ENCODE data around the gene MAPK7.

The MAPK7 gene

DNA sequence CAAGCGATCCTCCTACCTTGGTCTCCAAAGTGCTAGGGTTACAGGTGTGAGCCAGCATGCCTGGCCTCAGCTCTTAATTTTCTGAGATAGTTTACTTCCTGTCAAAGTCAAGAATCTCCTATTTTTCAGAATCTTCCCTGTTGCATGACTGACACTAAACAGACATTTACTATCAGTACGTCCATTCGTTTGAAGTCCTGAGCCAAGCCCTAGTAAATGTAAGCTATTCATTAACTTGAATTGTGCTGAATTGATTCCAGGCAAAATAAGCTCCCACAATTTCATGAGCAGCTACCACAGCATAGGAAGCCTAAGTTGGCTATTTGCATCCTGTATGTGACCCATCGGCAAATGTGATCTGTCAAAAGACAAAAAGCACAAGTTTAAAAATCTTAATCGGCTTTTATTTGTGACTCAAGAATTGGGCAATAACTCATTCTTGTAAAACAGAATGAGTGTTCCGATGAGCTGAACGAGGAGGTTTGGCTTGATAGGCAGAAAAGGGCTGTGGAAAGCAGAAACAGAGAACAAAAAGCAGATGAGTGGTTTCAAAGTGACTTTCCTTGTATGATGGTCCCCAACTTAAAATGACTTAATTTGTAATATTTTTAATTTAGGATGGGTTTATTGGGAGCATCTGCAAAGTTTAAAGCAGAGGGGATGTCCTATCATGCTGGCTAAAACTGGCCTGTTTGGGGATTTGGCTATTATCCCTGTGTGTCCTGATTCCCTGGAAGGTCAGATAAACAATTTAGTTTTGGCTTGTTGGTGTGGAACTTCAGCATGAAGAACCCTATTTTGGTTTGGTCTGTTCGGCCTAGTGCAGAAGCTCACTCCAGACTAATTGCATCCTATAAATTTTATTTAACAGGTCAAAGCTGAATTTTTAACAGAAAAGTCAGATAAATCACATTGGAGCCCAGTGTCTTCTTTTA, 46.9 kb downstream of the MAPK7 start:
- DNase-seq: no peak

DNA sequence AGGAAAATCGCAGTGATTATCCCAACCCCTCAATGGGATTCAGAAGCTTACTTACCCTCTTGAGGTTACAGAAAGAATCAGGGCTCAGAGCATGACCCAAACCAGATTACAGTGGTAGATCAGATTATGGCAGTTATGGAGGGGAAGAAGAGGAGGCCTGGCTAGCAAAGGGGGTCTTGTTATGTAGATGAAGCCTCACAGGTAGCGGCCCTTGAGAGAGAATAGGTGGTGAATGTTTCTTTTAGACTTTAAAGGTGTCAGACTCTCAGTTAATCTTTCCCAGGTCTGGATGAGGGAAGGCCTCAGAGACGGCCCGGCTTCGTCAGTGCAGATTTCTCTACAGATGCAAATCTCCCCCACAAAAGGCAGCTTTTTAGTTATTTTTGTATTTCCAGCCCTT, 48.3 kb downstream of the MAPK7 start:
- DNase-seq: no peak

DNA sequence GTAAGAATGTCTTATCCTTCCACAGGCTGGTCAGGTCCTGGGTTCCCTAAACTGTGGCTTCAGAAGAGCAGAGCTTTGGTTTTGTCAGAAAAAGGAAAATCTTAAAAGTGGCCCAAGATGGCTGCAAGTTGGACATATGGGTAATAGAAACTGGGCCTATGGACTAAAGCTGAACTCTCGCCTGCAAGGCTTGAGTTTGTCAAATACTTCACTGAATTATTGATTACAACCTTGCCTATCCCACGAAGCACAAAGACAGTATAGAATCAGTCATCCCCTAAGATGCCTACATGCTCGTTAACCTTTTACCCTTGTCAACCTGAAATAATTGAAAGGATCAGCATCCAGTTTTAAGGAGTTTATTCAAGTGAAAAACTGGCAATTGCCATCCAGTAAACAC, 53.4 kb downstream of the MAPK7 start:
- DNase-seq: no peak

Measured in NCI-H2081 treated with DMSO at 0.1 percent for 48 hours (cell line).